Activated naive CD8-positive, alpha-beta T cell treated with anti-CD3 and anti-CD28 coated beads, Interleukin-2, amount 50 U/mL, for 16 hours (primary cell): ENCODE results near the gene ATPAF2.

ENCODE experiments used
- DNase-seq: peaks from one replicate; pipeline ENCODE4 v3.0.0-alpha.2; 2020; ENCODE audit warnings: low read depth, low spot score

The ATPAF2 gene

DNA sequence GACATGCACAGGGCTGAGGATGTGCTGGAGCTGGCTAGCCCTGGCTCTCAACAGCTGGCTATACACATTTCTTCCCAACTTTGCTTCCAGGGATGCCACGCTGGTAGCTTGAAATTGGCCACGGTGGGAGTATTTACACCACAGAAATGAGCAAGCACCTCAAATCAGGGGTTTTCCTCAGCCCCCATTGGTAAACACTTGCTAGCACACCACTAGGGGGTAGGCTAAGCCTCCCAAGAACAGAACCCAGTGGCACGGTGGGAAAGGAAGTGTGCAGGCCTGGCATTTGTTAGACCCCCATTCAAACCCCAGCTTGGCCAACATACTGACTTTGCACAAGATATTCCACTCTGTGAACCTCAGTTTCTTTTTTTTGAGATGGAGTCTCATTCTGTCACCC is 53.4 kb downstream of the ATPAF2 start:
- no peak for DNase-seq

DNA sequence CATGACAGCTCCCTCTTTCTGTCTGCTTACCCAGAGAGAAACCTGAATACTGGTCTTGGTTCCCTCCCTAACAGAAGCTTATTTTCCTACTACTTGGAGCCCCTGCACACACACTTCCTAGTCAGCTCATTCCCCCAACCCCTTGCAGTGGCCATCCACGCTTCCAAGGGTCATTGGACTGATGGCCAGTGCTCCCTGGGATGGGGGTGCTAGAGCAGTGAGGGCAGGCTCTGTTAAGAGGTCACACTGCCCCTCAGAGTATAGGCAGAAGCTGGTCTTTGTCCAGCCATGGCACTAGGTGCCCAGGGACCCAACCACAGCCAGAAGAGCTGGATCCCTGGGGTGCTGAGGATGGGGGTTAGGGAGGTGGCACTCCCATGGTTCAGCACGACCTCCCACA is 53.8 kb downstream of the ATPAF2 start:
- DNase-seq = no peak

DNA sequence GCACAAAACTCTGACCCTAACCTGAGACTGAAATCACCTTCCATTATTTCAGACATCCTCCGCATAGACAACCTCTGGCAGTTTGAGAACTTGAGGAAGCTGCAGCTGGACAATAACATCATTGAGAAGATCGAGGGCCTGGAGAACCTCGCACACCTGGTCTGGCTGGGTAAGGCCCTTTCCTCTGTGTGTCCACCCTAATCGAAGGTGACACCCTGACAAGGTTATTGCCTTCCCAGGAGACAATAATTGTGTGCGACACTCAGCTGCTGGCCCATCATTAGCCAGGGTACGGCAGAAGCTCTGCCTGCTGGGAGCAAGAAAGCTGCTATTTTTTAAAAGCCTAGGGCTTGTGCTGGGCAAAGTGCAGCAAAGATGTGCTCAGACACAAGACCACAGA is 55.2 kb downstream of the ATPAF2 start:
- no peak for DNase-seq

DNA sequence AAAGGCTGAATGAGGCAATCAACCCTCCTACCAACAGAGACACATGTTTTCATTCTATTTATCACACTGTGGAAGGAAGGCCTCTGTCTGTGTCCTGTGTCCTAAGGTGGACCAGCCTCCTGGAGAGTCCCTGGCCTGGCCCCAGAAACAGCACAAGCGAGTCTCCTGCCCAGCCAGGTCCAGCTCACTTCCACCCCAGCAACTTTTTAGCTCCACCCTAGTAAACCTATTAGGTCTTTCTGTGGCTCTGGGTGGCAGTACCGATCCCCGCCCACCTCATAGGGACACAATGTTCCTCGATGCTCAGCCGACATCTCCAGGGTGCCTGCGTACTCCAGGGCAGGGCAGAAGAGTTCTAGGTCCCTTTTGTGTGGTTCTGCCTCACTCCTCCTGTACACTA is 55.6 kb downstream of the ATPAF2 start:
- DNase-seq = no peak

DNA sequence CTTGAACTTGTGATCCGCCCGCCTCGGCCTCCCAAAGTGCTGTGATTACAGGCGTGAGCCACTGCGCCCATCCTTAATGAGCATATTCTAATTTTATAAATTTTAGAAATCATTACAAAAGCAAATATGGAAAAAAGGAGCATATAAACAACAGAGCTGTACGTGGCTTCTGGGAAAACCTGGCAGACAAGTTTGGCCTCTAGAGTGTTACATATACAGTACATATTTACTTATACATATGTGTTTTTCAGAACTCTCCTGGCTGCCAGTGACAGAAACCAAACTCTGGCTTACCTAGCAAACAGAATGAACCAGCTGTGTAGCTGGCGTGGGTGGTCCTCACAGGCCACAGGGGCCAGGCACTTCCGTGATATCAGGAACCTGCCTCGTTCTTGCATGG is 56.2 kb downstream of the ATPAF2 start:
- DNase-seq = no peak

DNA sequence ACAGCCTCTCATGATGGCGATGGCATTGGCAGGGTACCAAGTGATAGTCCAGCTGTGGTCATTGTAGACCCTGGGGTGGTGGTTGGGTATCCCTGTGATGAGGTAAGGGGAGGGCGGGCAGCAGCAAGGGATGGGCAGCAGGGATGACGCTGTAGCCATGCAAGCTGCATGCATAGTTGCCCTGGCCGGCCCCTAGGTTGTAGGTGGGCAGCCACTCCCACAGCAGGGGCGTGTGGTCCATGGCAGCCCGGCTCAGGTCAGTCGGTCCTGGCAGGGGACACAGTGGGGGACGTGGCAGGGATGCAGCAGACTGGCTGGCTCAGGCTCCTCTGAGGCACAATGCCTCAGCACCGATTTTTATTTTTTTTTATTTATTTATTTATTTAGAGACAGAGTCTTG is 57.6 kb downstream of the ATPAF2 start:
- no peak for DNase-seq

DNA sequence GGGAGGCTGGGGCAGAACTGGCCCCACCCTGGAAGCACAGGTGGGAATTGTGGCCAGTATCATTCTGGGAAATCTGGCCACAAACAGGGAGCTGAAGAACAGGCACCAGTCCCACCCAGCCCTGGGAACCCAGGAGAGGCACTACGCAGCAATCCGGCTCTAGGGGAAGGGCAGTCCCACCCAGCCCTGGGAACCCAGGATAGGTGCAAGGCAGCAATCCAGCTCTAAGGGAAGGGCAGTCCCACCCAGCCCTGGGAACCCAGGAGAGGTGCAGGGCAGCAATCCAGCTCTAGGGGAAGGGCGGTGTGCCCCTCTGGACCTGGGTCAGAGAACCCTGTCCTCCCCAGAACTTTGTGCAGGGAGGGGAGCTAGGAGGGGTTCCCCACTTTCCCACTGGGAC is 59.2 kb downstream of the ATPAF2 start:
- no peak for DNase-seq

DNA sequence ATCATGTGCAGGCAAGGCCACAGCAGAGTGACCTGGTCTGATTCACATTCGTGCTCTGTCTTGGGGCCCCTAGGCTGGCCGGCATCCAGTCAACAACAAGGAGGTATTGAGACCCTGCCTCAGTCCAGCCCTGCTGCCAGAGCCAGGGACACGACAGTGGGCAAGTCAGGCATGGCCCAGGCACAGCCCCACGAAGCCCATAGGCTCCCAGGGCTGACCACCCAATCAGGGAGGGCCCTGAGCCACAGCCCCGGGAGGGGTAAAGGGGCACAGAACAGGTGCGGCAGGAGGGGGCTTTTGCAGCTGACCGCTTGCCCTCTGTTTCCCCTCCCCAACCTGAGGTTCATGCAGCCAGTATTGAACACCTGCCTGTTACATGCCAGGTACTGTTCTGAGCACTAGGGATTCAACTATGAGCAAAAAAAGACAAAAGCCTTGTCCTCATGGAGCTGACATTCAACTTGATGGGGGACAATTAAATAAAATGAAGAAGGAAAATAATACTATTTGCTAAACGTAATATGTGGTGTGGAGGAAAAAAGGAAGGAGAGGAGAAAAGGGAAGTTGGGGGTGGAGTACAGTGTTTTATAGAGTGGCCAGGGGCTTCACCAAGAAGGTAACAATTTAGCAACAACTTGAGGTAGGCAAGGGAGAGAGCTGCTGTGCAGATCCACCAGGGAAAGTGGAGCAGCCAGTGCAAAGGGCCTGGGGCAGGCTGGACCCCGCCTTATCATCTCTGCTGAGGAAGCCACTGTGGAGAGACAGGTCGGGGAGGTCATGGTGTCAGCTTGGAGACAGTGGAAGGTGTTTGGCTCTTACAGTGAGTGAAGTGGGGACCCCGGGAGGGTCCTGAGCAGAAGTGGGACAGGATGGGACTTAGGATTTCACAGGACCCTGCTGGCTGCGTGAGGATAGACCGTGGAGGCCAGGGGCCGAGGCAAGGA is 60.2 kb downstream of the ATPAF2 start:
- DNase-seq = no peak

DNA sequence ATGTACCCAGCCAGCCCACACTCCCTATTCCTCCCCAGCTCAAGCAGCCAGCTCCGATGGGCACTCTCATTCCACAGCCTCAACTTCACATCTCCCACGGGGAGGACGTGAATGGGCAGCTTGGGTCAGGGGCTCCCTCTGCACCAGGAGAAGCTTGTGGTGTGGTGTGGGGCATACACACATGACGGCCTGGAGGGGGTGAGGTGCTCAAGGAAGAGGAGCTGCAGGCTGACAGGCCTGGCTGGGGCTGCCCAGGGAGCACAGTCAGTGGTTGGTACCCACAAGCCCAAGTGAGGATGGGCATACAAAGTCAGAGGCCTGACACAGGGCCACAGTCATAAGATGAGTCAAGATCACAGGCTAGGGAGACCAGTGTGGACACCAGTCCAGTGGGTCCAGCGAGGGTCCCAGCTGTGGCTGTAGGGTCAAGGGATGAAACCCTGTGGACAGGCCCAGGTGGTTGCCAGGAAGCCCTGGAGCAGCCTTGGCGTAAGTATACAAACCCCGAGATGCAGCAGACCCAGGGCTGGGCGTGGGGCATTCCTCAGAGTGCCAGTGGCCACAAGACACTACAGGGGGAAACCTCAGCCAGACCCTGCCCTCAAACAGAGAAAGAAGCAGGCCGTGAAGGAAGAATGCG is 61.9 kb downstream of the ATPAF2 start:
- DNase-seq = no peak

DNA sequence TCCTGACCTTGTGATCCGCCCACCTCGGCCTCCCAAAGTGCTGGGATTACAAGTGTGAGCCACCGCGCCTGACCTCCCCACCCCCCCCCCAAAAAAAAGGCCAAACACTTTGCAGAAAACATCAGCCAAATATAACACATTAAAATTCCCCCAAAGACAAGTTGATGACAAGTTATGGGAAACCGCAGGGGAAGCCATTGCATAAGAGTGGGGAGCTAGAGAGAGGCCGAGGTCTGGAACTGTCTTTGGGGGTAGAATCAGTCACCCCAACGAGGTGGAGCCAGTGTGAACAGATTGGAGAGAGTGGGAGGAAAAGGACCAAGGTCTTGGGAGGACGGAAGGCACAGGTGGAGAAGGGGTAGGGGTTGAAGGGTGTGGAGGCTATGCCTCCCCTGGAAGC is 63.5 kb downstream of the ATPAF2 start:
- DNase-seq = no peak

DNA sequence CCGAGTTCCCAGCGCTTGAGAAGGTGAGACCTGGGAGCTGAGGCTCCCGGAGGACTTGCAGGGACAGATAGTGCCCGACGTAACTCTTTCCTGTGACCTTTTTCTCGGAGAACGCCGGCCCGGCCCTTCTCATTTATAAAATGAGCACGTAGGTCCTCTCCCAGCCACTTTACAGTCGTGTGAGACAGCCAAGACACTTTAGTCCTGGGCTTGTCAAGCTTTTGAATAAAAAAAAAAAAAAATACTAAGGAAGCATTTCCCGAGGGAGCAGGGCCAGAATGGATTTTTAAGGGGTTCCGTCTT is 66.1 kb downstream of the ATPAF2 start:
- no peak for DNase-seq

DNA sequence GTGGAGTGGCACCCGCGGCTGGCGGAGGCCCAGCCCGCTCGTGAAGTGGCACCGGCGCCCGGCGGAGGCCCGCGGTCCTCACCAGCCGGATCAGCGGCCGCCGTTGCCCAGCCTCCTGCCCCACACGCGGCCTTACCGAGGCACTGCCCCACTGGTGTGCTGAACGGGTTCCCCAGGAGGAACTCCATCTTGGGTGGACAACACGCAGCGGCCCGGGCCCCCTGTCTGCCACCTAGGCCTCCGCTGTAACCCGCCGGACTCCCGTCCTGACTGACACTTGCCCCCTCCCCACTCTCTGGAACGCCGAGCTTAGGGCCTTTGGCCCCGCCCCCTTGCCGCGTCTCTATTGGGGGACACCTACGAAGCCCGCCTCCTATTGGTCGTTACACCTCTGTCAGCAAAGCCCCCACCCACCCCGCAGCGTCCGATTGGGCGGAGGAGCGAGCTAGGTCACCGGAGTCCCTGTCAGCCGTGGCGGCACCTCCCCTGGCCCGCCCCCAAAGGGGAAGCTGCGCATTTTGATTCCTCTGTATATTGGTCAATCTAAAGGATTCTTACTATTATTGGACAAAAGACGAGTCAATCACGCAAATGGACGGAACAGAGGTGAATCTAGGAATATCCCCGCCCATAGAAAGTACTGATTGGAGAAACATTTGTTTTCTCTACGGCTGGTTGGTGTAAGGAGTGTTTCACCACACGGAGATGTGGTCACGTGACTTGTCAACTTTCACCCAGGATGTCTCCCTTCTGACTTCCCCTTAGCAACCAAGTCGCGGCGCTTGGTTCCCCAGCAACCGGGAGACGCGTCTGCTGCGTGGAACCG is 66.6 kb downstream of the ATPAF2 start, which contains the start of the genes DRC3 and TOM1L2:
Gene DRC3 (plus strand): TSS at position 737 of the 826 bp plus-strand sequence. CDS start 4,737 bp downstream, outside the sequence.
Gene TOM1L2 (minus strand): TSS at position 275 of the 826 bp plus-strand sequence. CDS start 87 bp downstream, at position 188.
- DNase-seq = peak; percentile 100

DNA sequence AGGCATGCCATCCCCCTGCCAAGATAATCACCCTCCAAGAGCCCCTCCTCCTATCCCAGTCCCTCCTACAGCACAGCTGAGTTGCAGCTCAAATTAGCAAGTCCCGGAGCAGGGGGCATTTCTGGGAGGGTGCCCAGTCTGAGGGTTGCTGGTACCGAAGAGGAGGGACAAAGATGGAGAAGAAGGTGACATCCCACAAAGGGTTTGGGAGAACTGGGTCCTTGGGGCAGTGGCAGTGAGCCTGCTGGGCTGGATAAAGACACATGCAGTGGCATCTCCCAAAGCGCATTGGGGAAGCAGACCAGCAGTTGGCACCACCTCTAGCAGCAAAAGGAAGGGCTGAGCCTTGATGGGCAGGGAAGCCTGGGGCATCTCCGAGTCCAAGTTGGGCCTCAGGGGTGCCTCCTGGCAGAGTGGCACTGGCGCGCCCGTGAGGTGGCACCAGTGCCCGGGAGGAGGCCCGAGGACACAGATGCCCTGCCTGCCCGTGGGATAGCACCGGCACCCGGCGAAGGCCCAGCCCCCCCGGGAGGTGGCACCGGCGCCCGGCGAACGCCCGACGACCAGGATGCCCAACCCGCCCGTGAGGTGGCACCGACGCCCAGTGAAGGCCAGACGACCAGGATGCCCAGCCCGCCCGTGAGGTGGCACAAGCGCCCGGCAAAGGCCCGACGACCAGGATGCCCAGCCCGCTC is 67.4 kb downstream of the ATPAF2 start:
- no peak for DNase-seq

DNA sequence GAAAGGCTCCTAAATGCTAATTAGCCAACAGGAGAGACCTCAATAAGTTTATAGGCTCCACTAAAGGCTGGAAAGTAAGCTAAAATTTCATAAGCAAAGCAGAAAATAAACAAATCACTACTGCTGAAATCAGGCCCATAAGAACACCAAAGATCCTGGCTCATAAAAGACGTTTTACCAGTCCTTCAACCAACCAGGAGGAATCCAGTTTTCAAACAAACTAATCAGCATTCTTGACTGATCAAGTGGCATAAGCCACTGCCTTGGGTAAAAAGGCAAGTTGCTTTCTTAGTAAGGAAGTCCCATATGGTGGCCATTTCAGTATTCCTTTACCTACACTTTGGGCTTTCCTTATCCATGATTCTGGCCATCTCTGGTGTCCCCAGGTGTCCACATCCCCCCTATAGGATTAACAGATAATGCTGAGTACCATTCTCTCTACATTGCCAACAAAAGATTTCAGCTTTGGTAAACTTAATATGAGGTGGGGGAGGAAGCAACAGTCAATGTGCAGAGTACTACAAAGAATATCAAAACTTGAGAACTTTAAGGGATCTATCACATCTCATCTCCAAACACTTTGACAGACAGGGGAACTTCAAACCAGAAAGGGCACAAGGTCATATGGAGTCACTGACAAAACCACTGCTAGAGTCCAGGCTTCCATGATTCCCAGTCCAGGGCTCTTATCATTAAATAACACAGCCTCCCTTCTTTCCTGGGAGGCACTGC is 68.1 kb downstream of the ATPAF2 start:
- DNase-seq = no peak
